Measurements from ENCODE around the gene TMEM62. TPM values are rescaled to one million over a fixed set of nuclear protein-coding genes. Genes with fewer than 3 reads are reported as not detected.

The TMEM62 gene
- total and polyA plus RNA-seq, 2 of the 8 experiments (the other 6 are each of a cell fraction or from before 2014, with no cell fraction given), result 2.0 to 4.0 TPM

DNA sequence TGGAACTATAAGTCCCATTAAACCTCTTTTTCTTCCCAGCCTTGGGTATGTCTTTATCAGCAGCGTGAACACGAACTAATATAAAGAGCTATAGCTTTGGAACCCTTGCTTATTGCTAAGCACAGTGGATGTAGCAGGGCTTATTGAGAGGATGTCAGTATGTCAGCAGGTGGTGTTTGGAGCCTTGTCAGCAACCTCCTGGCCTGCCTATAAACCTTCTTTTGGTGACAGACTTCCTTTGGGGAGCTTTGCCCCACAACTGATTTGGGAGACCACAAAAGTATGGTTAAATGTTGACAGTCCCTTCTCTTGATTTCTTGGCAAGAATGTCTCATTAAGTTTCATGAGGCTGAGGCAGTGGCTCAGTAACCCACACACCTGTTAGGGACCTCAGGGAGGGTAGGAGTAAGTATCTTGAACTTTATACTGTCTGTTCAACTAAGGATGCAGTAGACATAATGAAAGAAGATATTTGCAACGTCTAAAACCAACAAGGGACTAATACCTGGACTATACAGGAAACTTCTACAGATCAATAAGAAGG lies 66.6 kb downstream of the TMEM62 start:
- H3K79me2 ChIP-seq (ENCODE audit: control insufficient read depth in 1 of 2, insufficient read depth in 2 of 2, low read length in 2 of 2), result no peaks in the 10 kb centered on the region
- no peak overlapping the region for H2BK12ac ChIP-seq (ENCODE audit: low read depth, low read length)
- H4K91ac ChIP-seq (replicated peaks; ENCODE audit: insufficient read length, low read length), result no peak overlapping the region
- H3K56ac ChIP-seq (replicated peaks; ENCODE audit: insufficient read length, low read depth, low read length), result no peak overlapping the region
- ChIA-PET CTCF (ENCODE audit: partially characterized antibody) (interaction anchor here (1.1 to 2.3 kb wide), 5 partner anchors 8 to 85 kb away, joined by 3 to 7 read pairs (median 3); partner anchors contain the start of gene CCNDBP1), POLR2A (ENCODE audit: partially characterized antibody) (no interaction called here)
- FAIRE-seq (no peak), DNase-seq (ENCODE audit: low read depth in 1 of 2, low spot score in 2 of 2) (no peak)
- H3K79me1 ChIP-seq (ENCODE audit: low read depth, low read length), result no peaks in the 10 kb centered on the region
- H3K4me3 ChIP-seq (ENCODE audit: extremely low read depth in 1 of 4, insufficient read depth in 2 of 4, low read depth in 3 of 4, low read length in 4 of 4), result no peak overlapping the region
- H3K9me3 ChIP-seq (ENCODE audit: insufficient read depth in 2 of 2, low read depth in 1 of 2, low read length in 1 of 2), result peaks cover 0 to 6% of the 10 kb centered on the region in 2 experiments; a peak in 1 of 4 replicates
- no peak overlapping the region for H2AFZ ChIP-seq (ENCODE audit: low read length)
- no peak overlapping the region for H4K5ac ChIP-seq (ENCODE audit: insufficient read length, low read depth, low read length)
- no peak overlapping the region for H3K4me2 ChIP-seq (ENCODE audit: insufficient read depth in 1 of 2, low read depth in 2 of 2, low read length in 2 of 2)
- no peak overlapping the region for H3K9ac ChIP-seq (replicated peaks in 1 of 4; ENCODE audit: extremely low read depth in 1 of 4, low read depth in 3 of 4, low read length in 3 of 4)
- 78% methylated on average over 3 of the region's 3 CpGs; no CpG with 5 or more reads in 1 of the 2 experiments for whole genome bisulfite sequencing, 2 experiments (ENCODE audit: extremely low coverage in 1 of 2, insufficient coverage in 1 of 2, insufficient read length in 1 of 2, insufficient replicate concordance in 2 of 2, low coverage in 1 of 2, low lambda C conversion rate in 2 of 2, missing lambda C conversion rate in 1 of 2)
- no peak overlapping the region for H2BK120ac ChIP-seq (replicated peaks; ENCODE audit: low read depth, low read length)
- H2BK5ac ChIP-seq (ENCODE audit: low read depth, low read length), result no peak overlapping the region
- H3K36me3 ChIP-seq (ENCODE audit: control insufficient read depth in 2 of 4, insufficient read depth in 4 of 4, low read length in 3 of 4), result no peaks in the 10 kb centered on the region
- no peaks in the 10 kb centered on the region for H4K20me1 ChIP-seq (replicated peaks in 1 of 2; ENCODE audit: control insufficient read depth in 1 of 2, insufficient read depth in 2 of 2, low read length in 2 of 2)
- no peak overlapping the region for H2BK15ac ChIP-seq (ENCODE audit: low read length)
- no peak overlapping the region for H4K8ac ChIP-seq (ENCODE audit: extremely low read depth, insufficient read depth, low read length)
- H2BK20ac ChIP-seq (ENCODE audit: low read length), result no peak overlapping the region
- no peaks in the 10 kb centered on the region for H3K4me1 ChIP-seq (replicated peaks in 1 of 4; ENCODE audit: control insufficient read depth in 3 of 4, insufficient read depth in 4 of 4, low read length in 3 of 4)
- H3K14ac ChIP-seq (ENCODE audit: insufficient read length), result no peak overlapping the region
- no peaks in the 10 kb centered on the region for H3K23me2 ChIP-seq (ENCODE audit: low read depth, low read length)
- TF ChIP-seq FOSL1 (IDR thresholded peaks at IDR 0.05; ENCODE audit: insufficient read depth, low read depth, low read length) (no peak), SP1 (IDR thresholded peaks at IDR 0.05; ENCODE audit: low read depth, low read length) (no peak), RXRA (IDR thresholded peaks at IDR 0.05; ENCODE audit: insufficient read depth, low read depth, low read length) (no peak), JUND (IDR thresholded peaks at IDR 0.05; ENCODE audit: low read length) (no peak), EP300 (IDR thresholded peaks at IDR 0.05; ENCODE audit: borderline replicate concordance in 1 of 2, low read depth in 2 of 2, low read length in 2 of 2) (no peak), EZH2 (IDR thresholded peaks at IDR 0.05; ENCODE audit: low read depth, low read length, severe bottlenecking) (no peak), BRCA1 (IDR thresholded peaks at IDR 0.05; ENCODE audit: low read depth, low read length) (no peak), BACH1 (IDR thresholded peaks at IDR 0.05; ENCODE audit: low read length) (no peak), TAF1 (IDR thresholded peaks at IDR 0.05; ENCODE audit: low read depth, low read length) (no peak), RAD21 (IDR thresholded peaks at IDR 0.05 in 1 of 2, conservative IDR thresholded peaks at IDR 0.05 in 1 of 2; ENCODE audit: low read depth in 2 of 2, low read length in 2 of 2) (no peak)
- TF ChIP-seq, protein P1, sequence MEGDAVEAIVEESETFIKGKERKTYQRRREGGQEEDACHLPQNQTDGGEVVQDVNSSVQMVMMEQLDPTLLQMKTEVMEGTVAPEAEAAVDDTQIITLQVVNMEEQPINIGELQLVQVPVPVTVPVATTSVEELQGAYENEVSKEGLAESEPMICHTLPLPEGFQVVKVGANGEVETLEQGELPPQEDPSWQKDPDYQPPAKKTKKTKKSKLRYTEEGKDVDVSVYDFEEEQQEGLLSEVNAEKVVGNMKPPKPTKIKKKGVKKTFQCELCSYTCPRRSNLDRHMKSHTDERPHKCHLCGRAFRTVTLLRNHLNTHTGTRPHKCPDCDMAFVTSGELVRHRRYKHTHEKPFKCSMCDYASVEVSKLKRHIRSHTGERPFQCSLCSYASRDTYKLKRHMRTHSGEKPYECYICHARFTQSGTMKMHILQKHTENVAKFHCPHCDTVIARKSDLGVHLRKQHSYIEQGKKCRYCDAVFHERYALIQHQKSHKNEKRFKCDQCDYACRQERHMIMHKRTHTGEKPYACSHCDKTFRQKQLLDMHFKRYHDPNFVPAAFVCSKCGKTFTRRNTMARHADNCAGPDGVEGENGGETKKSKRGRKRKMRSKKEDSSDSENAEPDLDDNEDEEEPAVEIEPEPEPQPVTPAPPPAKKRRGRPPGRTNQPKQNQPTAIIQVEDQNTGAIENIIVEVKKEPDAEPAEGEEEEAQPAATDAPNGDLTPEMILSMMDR (IDR thresholded peaks at IDR 0.05; ENCODE audit: control extremely low read depth in 1 of 3, insufficient read depth in 1 of 3, low read depth in 1 of 3, low read length in 3 of 3), result no peak
- H2AK5ac ChIP-seq (ENCODE audit: low read depth, low read length), result no peak overlapping the region
- no peak overlapping the region for H3K18ac ChIP-seq (ENCODE audit: extremely low read depth, low read length)
- no peak overlapping the region for H3K23ac ChIP-seq (ENCODE audit: insufficient read length)
- no peak overlapping the region for H3K27ac ChIP-seq (ENCODE audit: low read depth, low read length)
- no peak overlapping the region for H3K4ac ChIP-seq (replicated peaks; ENCODE audit: insufficient read length, low read depth, low read length)
- H3K27me3 ChIP-seq (replicated peaks in 1 of 4; ENCODE audit: control insufficient read depth in 3 of 4, extremely low read depth in 1 of 4, insufficient read depth in 3 of 4, low read length in 3 of 4), result no peaks in the 10 kb centered on the region
